ENCODE data around the gene SLC16A3. TPM values are rescaled to one million over a fixed set of nuclear protein-coding genes. Genes with fewer than 3 reads are reported as not detected.

Gene SLC16A3
- total RNA-seq, 1 experiment from 2014 or later: 652 TPM

GRCh38 chr17:82229698-82230608 lies 1.1 kb downstream of the SLC16A3 start:
- Histone ChIP-seq H3K36me3 (peaks cover 52% of the 10 kb centered on the region), H3K27me3 (no peaks in the 10 kb centered on the region), H3K4me3 (peak overlapping the region; percentile 90), H3K9me3 (no peaks in the 10 kb centered on the region)
- no peak for DNase-seq

- DNase-seq: peak; percentile 94
- Histone ChIP-seq H3K36me3 (peaks cover 60% of the 10 kb centered on the region), H3K9me3 (no peaks in the 10 kb centered on the region), H3K4me3 (peak overlapping the region; percentile 90), H3K27me3 (no peaks in the 10 kb centered on the region)
Measured at GRCh38 chr17:82230609-82231311, 1.9 kb downstream of the SLC16A3 start.

GRCh38 chr17:82231312-82231561 lies 2.4 kb downstream of the SLC16A3 start:
- peaks cover 65% of the 10 kb centered on the region for H3K36me3 ChIP-seq

GRCh38 chr17:82231562-82232321 lies 2.9 kb downstream of the SLC16A3 start:
- Histone ChIP-seq H3K27me3 (no peaks in the 10 kb centered on the region), H3K36me3 (peaks cover 70% of the 10 kb centered on the region), H3K9me3 (no peaks in the 10 kb centered on the region), H3K4me3 (peak overlapping the region; percentile 90)
- no peak for DNase-seq

More at GRCh38 chr17:82231312-82231561, 2.4 kb downstream of the SLC16A3 start:
- DNase-seq: no peak
- Histone ChIP-seq H3K27me3 (no peaks in the 10 kb centered on the region), H3K9me3 (no peaks in the 10 kb centered on the region), H3K4me3 (peak overlapping the region; percentile 90)

- Histone ChIP-seq H3K4me3 (no peak overlapping the region), H3K27me3 (no peaks in the 10 kb centered on the region), H3K9me3 (no peaks in the 10 kb centered on the region), H3K36me3 (peaks cover 76% of the 10 kb centered on the region)
- no peak for DNase-seq
Measured at GRCh38 chr17:82232322-82232820, 3.5 kb downstream of the SLC16A3 start.

- Histone ChIP-seq H3K27me3 (no peaks in the 10 kb centered on the region), H3K9me3 (no peaks in the 10 kb centered on the region)
- no peak for DNase-seq
Measured at GRCh38 chr17:82232876-82233785, 4.3 kb downstream of the SLC16A3 start.

GRCh38 chr17:82234211-82235055 lies 5.6 kb downstream of the SLC16A3 start:
- H3K9me3 ChIP-seq: no peaks in the 10 kb centered on the region
- H3K36me3 ChIP-seq: peaks cover 90% of the 10 kb centered on the region
- no peak for DNase-seq
- no peaks in the 10 kb centered on the region for H3K27me3 ChIP-seq
- H3K4me3 ChIP-seq: no peak overlapping the region

More at GRCh38 chr17:82232876-82233785, 4.3 kb downstream of the SLC16A3 start:
- Histone ChIP-seq H3K4me3 (no peak overlapping the region), H3K36me3 (peaks cover 84% of the 10 kb centered on the region)

GRCh38 chr17:82235056-82235774 lies 6.4 kb downstream of the SLC16A3 start:
- no peaks in the 10 kb centered on the region for H3K27me3 ChIP-seq
- H3K9me3 ChIP-seq: no peaks in the 10 kb centered on the region
- no peak for DNase-seq
- no peak overlapping the region for H3K4me3 ChIP-seq
- peaks cover 90% of the 10 kb centered on the region for H3K36me3 ChIP-seq

GRCh38 chr17:82235775-82236141 lies 6.9 kb downstream of the SLC16A3 start:
- no peaks in the 10 kb centered on the region for H3K27me3 ChIP-seq
- no peaks in the 10 kb centered on the region for H3K9me3 ChIP-seq
- no peak overlapping the region for H3K4me3 ChIP-seq
- no peak for DNase-seq
- peaks cover 90% of the 10 kb centered on the region for H3K36me3 ChIP-seq

GRCh38 chr17:82236142-82236971 lies 7.5 kb downstream of the SLC16A3 start:
- Histone ChIP-seq H3K4me3 (no peak overlapping the region), H3K27me3 (no peaks in the 10 kb centered on the region), H3K9me3 (no peaks in the 10 kb centered on the region), H3K36me3 (peaks cover 91% of the 10 kb centered on the region)
- peak; percentile 62 for DNase-seq

GRCh38 chr17:82237083-82237745 lies 8.4 kb downstream of the SLC16A3 start:
- Histone ChIP-seq H3K27me3 (no peaks in the 10 kb centered on the region), H3K4me3 (no peak overlapping the region), H3K36me3 (peaks cover 89% of the 10 kb centered on the region), H3K9me3 (no peaks in the 10 kb centered on the region)
- no peak for DNase-seq

- no peaks in the 10 kb centered on the region for H3K27me3 ChIP-seq
- no peak for DNase-seq
- H3K36me3 ChIP-seq: peaks cover 91% of the 10 kb centered on the region
- no peaks in the 10 kb centered on the region for H3K9me3 ChIP-seq
- H3K4me3 ChIP-seq: no peak overlapping the region
Measured at GRCh38 chr17:82237746-82238471, 9.1 kb downstream of the SLC16A3 start.

Data from MG63 (cell line).